HAP-1 (cell line): ENCODE data around the gene RNF5.
"Not testable (repeated sequence)": the region's sequence is repeated elsewhere in the genome, so short reads cannot be mapped to it uniquely, and the experiment has no call there.

Experiments used
- DNase-seq, 2 experiments: peaks; one replicate each; pipeline ENCODE4 v3.0.0-alpha.2; 2016 to 2020; ENCODE audit warnings: low spot score in 2 of 2
- H3K27me3 ChIP-seq: fragments of 250-450 bp; sonication (Bioruptor Pico); 2 replicates; pipeline ENCODE4 v1.5.1; 2020; ENCODE audit warnings: low read depth, mild to moderate bottlenecking, moderate library complexity
- H3K36me3 ChIP-seq: fragments of 250-450 bp; sonication (Bioruptor Pico); replicated peaks from 2 replicates; pipeline ENCODE4 v1.5.1; 2020; ENCODE audit warnings: mild to moderate bottlenecking
- H3K4me1 ChIP-seq: fragments of 250-450 bp; sonication (Bioruptor Pico); 2 replicates; pipeline ENCODE4 v1.5.1; 2020; ENCODE audit warnings: mild to moderate bottlenecking
- H3K4me3 ChIP-seq: fragments of 250-450 bp; sonication (Bioruptor Pico); 2 replicates; pipeline ENCODE4 v1.5.1; 2020; ENCODE audit warnings: mild to moderate bottlenecking, moderate library complexity
- H3K9me3 ChIP-seq: fragments of 250-450 bp; sonication (Bioruptor Pico); 2 replicates; pipeline ENCODE4 v1.5.1; 2020; ENCODE audit warnings: mild to moderate bottlenecking, moderate library complexity
- in situ Hi-C: fragments of 300-500 bp; cut with MboI; formaldehyde crosslinking; loops from 3 replicates; pipeline ENCODE4 v1.14.3; 2020; ENCODE audit warnings: low sequenced_read_pairs, inconsistent platforms, mixed read lengths

Gene RNF5

GRCh38 chr6:32177788-32178546, at the start of gene RNF5:
TSS of gene RNF5 (plus strand) at chr6:32178405. CDS start at chr6:32178512, 107 bp downstream.
- Histone ChIP-seq H3K4me1 (peaks cover 19% of the 10 kb centered on the region), H3K36me3 (peaks cover 15% of the 10 kb centered on the region), H3K4me3 (peak within 1 kb of the TSS; percentile 86), H3K9me3 (no peaks in the 10 kb centered on the region), H3K27me3 (no peaks in the 10 kb centered on the region)
- in situ Hi-C loops: no loop called here
- DNase-seq: peak; percentile 97 to 100

GRCh38 chr6:32128751-32129296, 49.4 kb upstream of the RNF5 start:
- Histone ChIP-seq H3K4me3 (peak overlapping the region; percentile 98; the same call in 1 of the 2 replicates), H3K27me3 (no peaks in the 10 kb centered on the region), H3K9me3 (no peaks in the 10 kb centered on the region), H3K4me1 (peaks cover 17% of the 10 kb centered on the region), H3K36me3 (peaks cover 16% of the 10 kb centered on the region)
- in situ Hi-C loops: no loop called here
- DNase-seq: no peak

GRCh38 chr6:32129297-32130088, 48.7 kb upstream of the RNF5 start:
- peaks cover 10% of the 10 kb centered on the region for H3K36me3 ChIP-seq
- no peaks in the 10 kb centered on the region for H3K9me3 ChIP-seq
- no peak for DNase-seq
- H3K27me3 ChIP-seq: no peaks in the 10 kb centered on the region
- in situ Hi-C loops: no loop called here
- peaks cover 17% of the 10 kb centered on the region for H3K4me1 ChIP-seq
- H3K4me3 ChIP-seq: peak overlapping the region; percentile 59

GRCh38 chr6:32131439-32131948, 46.7 kb upstream of the RNF5 start:
- H3K4me3 ChIP-seq: no peak overlapping the region
- H3K27me3 ChIP-seq: 0 out of 2 replicates have a peak, but pooled peaks cover 4% of the 10 kb centered on the region
- DNase-seq: no peak
- H3K36me3 ChIP-seq: peaks cover 3% of the 10 kb centered on the region; the same call in 1 of the 2 replicates
- in situ Hi-C loops: no loop called here
- no peaks in the 10 kb centered on the region for H3K9me3 ChIP-seq
- H3K4me1 ChIP-seq: peaks cover 17% of the 10 kb centered on the region

GRCh38 chr6:32132110-32132509, 46.1 kb upstream of the RNF5 start:
- Histone ChIP-seq H3K27me3 (0 out of 2 replicates have a peak, but pooled peaks cover 4% of the 10 kb centered on the region), H3K4me3 (no peak overlapping the region), H3K4me1 (peaks cover 16% of the 10 kb centered on the region), H3K9me3 (no peaks in the 10 kb centered on the region), H3K36me3 (0 out of 2 replicates have a peak, but pooled peaks cover 3% of the 10 kb centered on the region)
- in situ Hi-C loops: no loop called here
- DNase-seq: no peak

GRCh38 chr6:32133786-32134185, 44.4 kb upstream of the RNF5 start:
- Histone ChIP-seq H3K4me3 (no peak overlapping the region), H3K9me3 (no peaks in the 10 kb centered on the region), H3K27me3 (0 out of 2 replicates have a peak, but pooled peaks cover 4% of the 10 kb centered on the region), H3K36me3 (no peaks in the 10 kb centered on the region), H3K4me1 (peaks cover 12% of the 10 kb centered on the region)
- no peak for DNase-seq
- in situ Hi-C loops: no loop called here

GRCh38 chr6:32137454-32137853, 40.8 kb upstream of the RNF5 start:
- Histone ChIP-seq H3K27me3 (0 out of 2 replicates have a peak, but pooled peaks cover 4% of the 10 kb centered on the region), H3K4me1 (peaks cover 2% of the 10 kb centered on the region; the same call in 1 of the 2 replicates), H3K4me3 (no peak overlapping the region), H3K9me3 (no peaks in the 10 kb centered on the region), H3K36me3 (no peaks in the 10 kb centered on the region)
- in situ Hi-C loops: no loop called here
- DNase-seq: no peak

- no peak for DNase-seq
These were observed 38.6 kb upstream of the RNF5 start for GRCh38 chr6:32139590-32139989.

GRCh38 chr6:32140420-32141046, 37.7 kb upstream of the RNF5 start:
- Histone ChIP-seq H3K4me3 (no peak overlapping the region), H3K36me3 (no peaks in the 10 kb centered on the region), H3K4me1 (peaks cover 5% of the 10 kb centered on the region), H3K27me3 (0 out of 2 replicates have a peak, but pooled peaks cover 4% of the 10 kb centered on the region), H3K9me3 (no peaks in the 10 kb centered on the region)
- DNase-seq: no peak
- in situ Hi-C loops: no loop called here

More at GRCh38 chr6:32139590-32139989, 38.6 kb upstream of the RNF5 start:
- Histone ChIP-seq H3K4me3 (no peak overlapping the region), H3K9me3 (no peaks in the 10 kb centered on the region), H3K36me3 (no peaks in the 10 kb centered on the region), H3K4me1 (peaks cover 5% of the 10 kb centered on the region), H3K27me3 (0 out of 2 replicates have a peak, but pooled peaks cover 4% of the 10 kb centered on the region)
- in situ Hi-C loops: no loop called here

GRCh38 chr6:32144238-32144637, 34.0 kb upstream of the RNF5 start:
- H3K4me3 ChIP-seq, H3K9me3 ChIP-seq, DNase-seq, H3K4me1 ChIP-seq, H3K27me3 ChIP-seq, in situ Hi-C loops, H3K36me3 ChIP-seq: not testable (repeated sequence)

- in situ Hi-C loops: no loop called here
- H3K4me3 ChIP-seq: no peak overlapping the region
- H3K4me1 ChIP-seq: peaks cover 3% of the 10 kb centered on the region; the same call in 1 of the 2 replicates
- peaks cover 3% of the 10 kb centered on the region; the same call in 1 of the 2 replicates for H3K27me3 ChIP-seq
- H3K36me3 ChIP-seq: no peaks in the 10 kb centered on the region
- no peaks in the 10 kb centered on the region for H3K9me3 ChIP-seq
- no peak for DNase-seq
These were observed 31.9 kb upstream of the RNF5 start for GRCh38 chr6:32146287-32146686.

- in situ Hi-C loops: no loop called here
- no peak for DNase-seq
- H3K4me1 ChIP-seq: peaks cover 3% of the 10 kb centered on the region; the same call in 1 of the 2 replicates
- H3K9me3 ChIP-seq: no peaks in the 10 kb centered on the region
- H3K27me3 ChIP-seq: peaks cover 3% of the 10 kb centered on the region; the same call in 1 of the 2 replicates
- H3K36me3 ChIP-seq: no peaks in the 10 kb centered on the region
- no peak overlapping the region for H3K4me3 ChIP-seq
These were observed 31.5 kb upstream of the RNF5 start for GRCh38 chr6:32146687-32147086.
